Neural cell (in vitro differentiated cells): Measurements from ENCODE around the gene ACBD7. TPM values are rescaled to one million over a fixed set of nuclear protein-coding genes. Genes with fewer than 3 reads are reported as not detected.

ENCODE experiments used
- H2AFZ ChIP-seq: fragments of 200-600, 300-800 bp; sonication (generic), shearing (Covaris generic); 2 replicates; pipeline ENCODE4 v1.6.0; 2014; ENCODE audit warnings: low read depth, mild to moderate bottlenecking, antibody characterized with exemption, low read length, moderate library complexity
- H3F3A ChIP-seq: fragments of 200-600 bp; shearing (Covaris generic); 2 replicates; pipeline ENCODE4 v1.6.1; 2016; ENCODE audit warnings: mild to moderate bottlenecking, moderate library complexity, mixed read lengths, antibody characterized with exemption, low read length; ENCODE audit not compliant: insufficient read depth, poor library complexity, severe bottlenecking
- H3K27ac ChIP-seq: fragments of 200-600, 300-800 bp; sonication (generic), shearing (Covaris generic); 2 replicates; pipeline ENCODE4 v1.5.1; 2014; ENCODE audit warnings: mild to moderate bottlenecking, low read length, moderate library complexity
- H3K27me3 ChIP-seq: fragments of 300-800, 200-600 bp; sonication (generic), shearing (Covaris generic); 2 replicates; pipeline ENCODE4 v1.6.0; 2014; ENCODE audit warnings: mild to moderate bottlenecking, low read depth, low read length, moderate library complexity; ENCODE audit not compliant: insufficient read depth
- H3K36me3 ChIP-seq: fragments of 300-800, 200-600 bp; sonication (generic), shearing (Covaris generic); 2 replicates; pipeline ENCODE4 v1.5.1; 2014; ENCODE audit warnings: mild to moderate bottlenecking, antibody characterized with exemption, low read length, moderate library complexity; ENCODE audit not compliant: insufficient read depth
- H3K4me2 ChIP-seq: fragments of 300-800, 200-600 bp; sonication (generic), shearing (Covaris generic); 2 replicates; pipeline ENCODE4 v1.6.0; 2014; ENCODE audit warnings: mild to moderate bottlenecking, low read length
- H3K4me3 ChIP-seq: fragments of 300-800, 200-600 bp; sonication (generic), shearing (Covaris generic); 2 replicates; pipeline ENCODE4 v1.5.1; 2014; ENCODE audit warnings: mild to moderate bottlenecking, low read length, moderate library complexity
- H3K79me2 ChIP-seq: fragments of 200-600 bp; shearing (Covaris generic); replicated peaks from 2 replicates; pipeline ENCODE4 v1.6.0; 2014; ENCODE audit warnings: mild to moderate bottlenecking, low read length, moderate library complexity; ENCODE audit not compliant: insufficient read depth
- H3K9ac ChIP-seq: fragments of 300-800, 200-600 bp; sonication (generic), shearing (Covaris generic); 2 replicates; pipeline ENCODE4 v1.6.1; 2016; ENCODE audit warnings: mild to moderate bottlenecking, low read length, mixed read lengths
- H3K9me2 ChIP-seq: fragments of 200-600 bp; shearing (Covaris generic); 2 replicates; pipeline ENCODE4 v1.6.1; 2016; ENCODE audit warnings: mild to moderate bottlenecking, low read length, mixed read lengths; ENCODE audit not compliant: insufficient read depth
- H3K9me3 ChIP-seq: fragments of 200-600, 300-800 bp; sonication (generic), shearing (Covaris generic); 2 replicates; pipeline ENCODE4 v1.6.1; 2016; ENCODE audit warnings: mild to moderate bottlenecking, mixed run types, low read length, moderate library complexity, mixed read lengths
- H4K20me1 ChIP-seq: fragments of 200-600 bp; shearing (Covaris generic); 2 replicates; pipeline ENCODE4 v1.6.1; 2016; ENCODE audit warnings: mild to moderate bottlenecking, mixed run types; ENCODE audit not compliant: insufficient read depth
- EP300 ChIP-seq: fragments of 450-650 bp; conservative IDR thresholded peaks from 2 replicates; pipeline ENCODE4 v1.6.1; 2014; ENCODE audit warnings: antibody characterized with exemption, mild to moderate bottlenecking, moderate library complexity; ENCODE audit not compliant: poor library complexity, severe bottlenecking
- EZH2 ChIP-seq: fragments of 200-600, 300-800 bp; shearing (Covaris generic), sonication (generic); IDR thresholded peaks from 2 replicates; pipeline ENCODE4 v1.6.1; 2014; ENCODE audit warnings: antibody characterized with exemption, low read length, borderline replicate concordance, mild to moderate bottlenecking; ENCODE audit not compliant: insufficient read depth, poor library complexity, severe bottlenecking
- MXI1 ChIP-seq: fragments of 450-650 bp; conservative IDR thresholded peaks from 2 replicates; pipeline ENCODE4 v1.6.1; 2014; ENCODE audit warnings: antibody characterized with exemption, mild to moderate bottlenecking; ENCODE audit not compliant: poor library complexity, severe bottlenecking
- POLR2AphosphoS5 ChIP-seq: IDR thresholded peaks from 2 replicates; pipeline ENCODE4 v1.6.1; 2012
- RAD21 ChIP-seq: fragments of 450-650 bp; conservative IDR thresholded peaks from 2 replicates; pipeline ENCODE4 v1.6.1; 2014; ENCODE audit warnings: antibody characterized with exemption, mild to moderate bottlenecking, moderate library complexity
- SMC3 ChIP-seq: fragments of 450-650 bp; conservative IDR thresholded peaks from 2 replicates; pipeline ENCODE4 v1.6.1; 2014; ENCODE audit warnings: antibody characterized with exemption, mild to moderate bottlenecking, moderate library complexity; ENCODE audit not compliant: poor library complexity
- TAF1 ChIP-seq: IDR thresholded peaks from 2 replicates; pipeline ENCODE4 v1.6.1; 2012; ENCODE audit warnings: low read depth
- polyA plus RNA-seq: library from polyadenylated mRNA; depleted of rRNA; stranded (reverse); fragments of >200 nt; gene quantifications from 2 replicates; pipeline ENCODE4 v1.2.3, GENCODE V29; 2014
- TF ChIP-seq, protein P1 (sequence below): IDR thresholded peaks from 2 replicates; pipeline ENCODE4 v1.6.1; 2012; ENCODE audit warnings: borderline replicate concordance
- TF ChIP-seq, protein P2 (sequence below): fragments of 450-650 bp; IDR thresholded peaks from 2 replicates; pipeline ENCODE4 v1.5.1; 2014; ENCODE audit warnings: antibody characterized with exemption, mild to moderate bottlenecking, moderate library complexity; ENCODE audit not compliant: poor library complexity, severe bottlenecking

The ACBD7 gene
- polyA plus RNA-seq, 1 donor from 2014 or later = 3.3 TPM

DNA sequence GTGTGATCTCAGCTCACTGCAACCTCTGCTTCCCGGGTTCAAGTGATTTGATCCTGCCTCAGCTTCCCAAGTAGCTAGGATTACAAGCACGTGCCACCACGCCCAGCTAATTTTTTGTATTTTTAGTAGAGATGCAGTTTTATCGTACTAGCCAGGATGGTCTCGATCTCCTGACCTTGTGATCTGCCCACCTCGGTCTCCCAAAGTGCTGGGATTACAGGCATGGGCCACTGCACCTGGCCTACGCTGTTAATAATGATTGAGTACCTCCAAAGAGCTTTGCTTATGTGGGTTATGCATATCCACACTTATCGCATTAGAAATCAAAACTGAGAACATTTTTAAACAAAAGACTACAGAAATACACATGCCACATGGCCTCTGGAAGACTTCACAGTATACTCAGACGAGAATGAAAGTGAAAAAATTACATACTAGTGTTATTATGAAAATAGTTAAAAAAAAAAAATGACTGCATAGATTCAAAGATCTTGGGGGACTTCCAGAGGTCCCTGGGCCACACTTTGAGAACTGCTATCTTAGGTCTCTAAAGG lies 34.0 kb upstream of the ACBD7 start:
- Histone ChIP-seq H3K9me3 (no peaks in the 10 kb centered on the region), H3K9ac (no peak overlapping the region), H3K27ac (no peak overlapping the region), H3K4me3 (no peak overlapping the region), H4K20me1 (no peaks in the 10 kb centered on the region), H3F3A (no peaks in the 10 kb centered on the region), H3K4me2 (no peak overlapping the region), H3K36me3 (peaks cover 2% of the 10 kb centered on the region), H3K79me2 (no peaks in the 10 kb centered on the region), H2AFZ (no peak overlapping the region), H3K9me2 (no peaks in the 10 kb centered on the region), H3K27me3 (no peaks in the 10 kb centered on the region)
- TF ChIP-seq, protein P1, sequence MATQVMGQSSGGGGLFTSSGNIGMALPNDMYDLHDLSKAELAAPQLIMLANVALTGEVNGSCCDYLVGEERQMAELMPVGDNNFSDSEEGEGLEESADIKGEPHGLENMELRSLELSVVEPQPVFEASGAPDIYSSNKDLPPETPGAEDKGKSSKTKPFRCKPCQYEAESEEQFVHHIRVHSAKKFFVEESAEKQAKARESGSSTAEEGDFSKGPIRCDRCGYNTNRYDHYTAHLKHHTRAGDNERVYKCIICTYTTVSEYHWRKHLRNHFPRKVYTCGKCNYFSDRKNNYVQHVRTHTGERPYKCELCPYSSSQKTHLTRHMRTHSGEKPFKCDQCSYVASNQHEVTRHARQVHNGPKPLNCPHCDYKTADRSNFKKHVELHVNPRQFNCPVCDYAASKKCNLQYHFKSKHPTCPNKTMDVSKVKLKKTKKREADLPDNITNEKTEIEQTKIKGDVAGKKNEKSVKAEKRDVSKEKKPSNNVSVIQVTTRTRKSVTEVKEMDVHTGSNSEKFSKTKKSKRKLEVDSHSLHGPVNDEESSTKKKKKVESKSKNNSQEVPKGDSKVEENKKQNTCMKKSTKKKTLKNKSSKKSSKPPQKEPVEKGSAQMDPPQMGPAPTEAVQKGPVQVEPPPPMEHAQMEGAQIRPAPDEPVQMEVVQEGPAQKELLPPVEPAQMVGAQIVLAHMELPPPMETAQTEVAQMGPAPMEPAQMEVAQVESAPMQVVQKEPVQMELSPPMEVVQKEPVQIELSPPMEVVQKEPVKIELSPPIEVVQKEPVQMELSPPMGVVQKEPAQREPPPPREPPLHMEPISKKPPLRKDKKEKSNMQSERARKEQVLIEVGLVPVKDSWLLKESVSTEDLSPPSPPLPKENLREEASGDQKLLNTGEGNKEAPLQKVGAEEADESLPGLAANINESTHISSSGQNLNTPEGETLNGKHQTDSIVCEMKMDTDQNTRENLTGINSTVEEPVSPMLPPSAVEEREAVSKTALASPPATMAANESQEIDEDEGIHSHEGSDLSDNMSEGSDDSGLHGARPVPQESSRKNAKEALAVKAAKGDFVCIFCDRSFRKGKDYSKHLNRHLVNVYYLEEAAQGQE = no peak
- TF ChIP-seq EZH2 (no peak), TAF1 (no peak), EP300 (no peak), MXI1 (no peak), SMC3 (no peak), POLR2AphosphoS5 (no peak), RAD21 (no peak)
- TF ChIP-seq, protein P2, sequence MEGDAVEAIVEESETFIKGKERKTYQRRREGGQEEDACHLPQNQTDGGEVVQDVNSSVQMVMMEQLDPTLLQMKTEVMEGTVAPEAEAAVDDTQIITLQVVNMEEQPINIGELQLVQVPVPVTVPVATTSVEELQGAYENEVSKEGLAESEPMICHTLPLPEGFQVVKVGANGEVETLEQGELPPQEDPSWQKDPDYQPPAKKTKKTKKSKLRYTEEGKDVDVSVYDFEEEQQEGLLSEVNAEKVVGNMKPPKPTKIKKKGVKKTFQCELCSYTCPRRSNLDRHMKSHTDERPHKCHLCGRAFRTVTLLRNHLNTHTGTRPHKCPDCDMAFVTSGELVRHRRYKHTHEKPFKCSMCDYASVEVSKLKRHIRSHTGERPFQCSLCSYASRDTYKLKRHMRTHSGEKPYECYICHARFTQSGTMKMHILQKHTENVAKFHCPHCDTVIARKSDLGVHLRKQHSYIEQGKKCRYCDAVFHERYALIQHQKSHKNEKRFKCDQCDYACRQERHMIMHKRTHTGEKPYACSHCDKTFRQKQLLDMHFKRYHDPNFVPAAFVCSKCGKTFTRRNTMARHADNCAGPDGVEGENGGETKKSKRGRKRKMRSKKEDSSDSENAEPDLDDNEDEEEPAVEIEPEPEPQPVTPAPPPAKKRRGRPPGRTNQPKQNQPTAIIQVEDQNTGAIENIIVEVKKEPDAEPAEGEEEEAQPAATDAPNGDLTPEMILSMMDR = no peak

DNA sequence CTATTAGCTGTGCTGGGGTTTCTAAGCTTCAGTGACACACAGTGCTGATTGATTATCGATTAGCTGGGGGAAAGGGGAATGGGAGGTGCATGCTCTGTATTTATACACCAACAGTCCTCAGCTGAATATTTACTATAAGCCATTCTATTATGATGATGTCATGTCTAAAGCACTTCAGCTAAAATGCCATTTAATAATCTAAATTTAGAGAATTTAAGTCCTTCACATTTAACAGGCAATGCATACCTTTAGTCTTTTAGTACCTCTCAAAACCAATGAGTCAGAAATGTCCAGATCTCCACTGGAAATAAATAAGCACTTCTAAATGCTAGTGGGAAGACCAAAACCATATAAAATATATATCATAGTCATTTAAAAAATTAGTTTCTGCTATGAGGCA lies 33.1 kb upstream of the ACBD7 start:
- no peaks in the 10 kb centered on the region for H3K27me3 ChIP-seq
- no peak overlapping the region for H2AFZ ChIP-seq
- peaks cover 8% of the 10 kb centered on the region for H3K36me3 ChIP-seq
- H3K4me2 ChIP-seq = no peak overlapping the region
- no peaks in the 10 kb centered on the region for H3F3A ChIP-seq
- no peak overlapping the region for H3K4me3 ChIP-seq
- no peaks in the 10 kb centered on the region for H3K79me2 ChIP-seq
- no peaks in the 10 kb centered on the region for H3K9me2 ChIP-seq
- no peaks in the 10 kb centered on the region for H3K9me3 ChIP-seq
- no peak overlapping the region for H3K27ac ChIP-seq
- no peak overlapping the region for H3K9ac ChIP-seq
- TF ChIP-seq RAD21 = no peak
- TF ChIP-seq, protein P2 = no peak
- TF ChIP-seq, protein P1 = no peak
- TF ChIP-seq TAF1 = no peak
- TF ChIP-seq POLR2AphosphoS5 = no peak
- TF ChIP-seq EP300 = no peak
- no peak for TF ChIP-seq EZH2
- no peak for TF ChIP-seq MXI1
- TF ChIP-seq SMC3 = no peak
- H4K20me1 ChIP-seq = no peaks in the 10 kb centered on the region
